H1 (cell line): ENCODE data around the gene DTL. TPM values are rescaled to one million over a fixed set of nuclear protein-coding genes. Genes with fewer than 3 reads are reported as not detected.

Source experiments
- CTCF ChIA-PET: fragments of 300-600 bp; sonication (Branson Sonifier 250); formaldehyde crosslinking; loops from one replicate; lab custom pipeline; 2021; ENCODE audit not compliant: partially characterized antibody; lab: Charles Lee
- POLR2A ChIA-PET: fragments of 300-600 bp; sonication (Branson Sonifier 250); formaldehyde crosslinking; loops from one replicate; lab custom pipeline; 2021; ENCODE audit warnings: inconsistent platforms; ENCODE audit not compliant: partially characterized antibody; lab: Charles Lee
- DNase-seq, 2 experiments: peaks; one replicate each; pipeline versions ENCODE4 v3.0.0 to v3.0.0-alpha.2; 2010 to 2022; ENCODE audit warnings: low spot score in 2 of 2, low read depth in 1 of 2, mixed read lengths in 1 of 2
- FAIRE-seq: peaks from 2 replicates; lab custom pipeline; 2011; peaks lifted over from hg19 to GRCh38; lab: Jason Lieb, UNC
- H2AFZ ChIP-seq: 2 replicates; pipeline ENCODE4 v1.8.1; 2012; ENCODE audit warnings: low read length, inconsistent platforms
- H2AK5ac ChIP-seq: 2 replicates; pipeline ENCODE4 v1.6.1; 2013; ENCODE audit warnings: low read depth, low read length
- H2BK120ac ChIP-seq: replicated peaks from 2 replicates; pipeline ENCODE3; 2013; ENCODE audit warnings: low read depth, low read length, inconsistent platforms
- H2BK12ac ChIP-seq: 2 replicates; pipeline ENCODE4 v1.6.1; 2013; ENCODE audit warnings: low read depth, low read length
- H2BK15ac ChIP-seq: 2 replicates; pipeline ENCODE4 v1.6.1; 2013; ENCODE audit warnings: low read length
- H2BK20ac ChIP-seq: 2 replicates; pipeline ENCODE4 v1.6.1; 2013; ENCODE audit warnings: low read length
- H2BK5ac ChIP-seq: 2 replicates; pipeline ENCODE4 v1.6.1; 2013; ENCODE audit warnings: low read depth, low read length
- H3K14ac ChIP-seq: 2 replicates; pipeline ENCODE4 v1.6.1; 2013; ENCODE audit warnings: inconsistent platforms; ENCODE audit not compliant: insufficient read length
- H3K18ac ChIP-seq: 2 replicates; pipeline ENCODE4 v1.6.1; 2013; ENCODE audit warnings: low read length; ENCODE audit errors: extremely low read depth
- H3K23ac ChIP-seq: 2 replicates; pipeline ENCODE4 v1.6.1; 2013; ENCODE audit warnings: inconsistent platforms; ENCODE audit not compliant: insufficient read length
- H3K23me2 ChIP-seq: 2 replicates; pipeline ENCODE4 v1.6.1; 2013; ENCODE audit warnings: low read depth, low read length
- H3K27ac ChIP-seq: 2 replicates; pipeline ENCODE4 v1.6.1; 2011; ENCODE audit warnings: low read depth, low read length, inconsistent platforms
- H3K27me3 ChIP-seq, 4 experiments: replicated peaks in 1 of 4; 1 replicate in 1 of 4; 2 replicates in 3 of 4; pipeline versions ENCODE4 v1.6.1 to v1.8.1; 2011 to 2013; ENCODE audit warnings: low read length in 3 of 4, mild to moderate bottlenecking in 3 of 4, inconsistent platforms in 2 of 4, mixed read lengths in 2 of 4, moderate library complexity in 1 of 4; ENCODE audit not compliant: control insufficient read depth in 3 of 4, insufficient read depth in 3 of 4; ENCODE audit errors: extremely low read depth in 1 of 4
- H3K36me3 ChIP-seq, 4 experiments: 2 replicates each; pipeline versions ENCODE4 v1.6.1 to v1.8.1; 2011 to 2013; ENCODE audit warnings: mild to moderate bottlenecking in 4 of 4, low read length in 3 of 4, moderate library complexity in 2 of 4, control low read depth in 1 of 4, inconsistent platforms in 1 of 4; ENCODE audit not compliant: insufficient read depth in 4 of 4, control insufficient read depth in 2 of 4
- H3K4ac ChIP-seq: replicated peaks from 2 replicates; pipeline ENCODE3; 2013; ENCODE audit warnings: low read length, low read depth, mixed read lengths, inconsistent platforms; ENCODE audit not compliant: insufficient read length
- H3K4me1 ChIP-seq, 4 experiments: replicated peaks in 1 of 4; 1 replicate in 1 of 4; 2 replicates in 3 of 4; pipeline versions ENCODE4 v1.6.1 to v1.8.1; 2011 to 2013; ENCODE audit warnings: low read length in 3 of 4, inconsistent platforms in 2 of 4, mixed read lengths in 1 of 4; ENCODE audit not compliant: insufficient read depth in 4 of 4, control insufficient read depth in 3 of 4
- H3K4me2 ChIP-seq, 2 experiments: 2 replicates each; pipeline versions ENCODE4 v1.6.1 to v1.8.1; 2011 to 2013; ENCODE audit warnings: low read depth in 2 of 2, low read length in 2 of 2, control low read depth in 1 of 2, inconsistent platforms in 1 of 2, mild to moderate bottlenecking in 1 of 2; ENCODE audit not compliant: insufficient read depth in 1 of 2
- H3K4me3 ChIP-seq, 4 experiments: fragments of 200-600, 300-600 bp in 1 of 4; sonication (generic), shearing (Covaris generic), sonication (Bioruptor Twin) in 1 of 4; 2 replicates each; pipeline versions ENCODE4 v1.5.1 to v1.8.1; 2011 to 2016; ENCODE audit warnings: low read length in 4 of 4, low read depth in 3 of 4, control low read depth in 2 of 4, inconsistent platforms in 2 of 4, mild to moderate bottlenecking in 2 of 4, mixed read lengths in 1 of 4, moderate library complexity in 1 of 4; ENCODE audit not compliant: insufficient read depth in 2 of 4; ENCODE audit errors: extremely low read depth in 1 of 4
- H3K56ac ChIP-seq: replicated peaks from 2 replicates; pipeline ENCODE3; 2013; ENCODE audit warnings: low read depth, mild to moderate bottlenecking, mixed read lengths, low read length, inconsistent platforms; ENCODE audit not compliant: insufficient read length
- H3K79me1 ChIP-seq: 2 replicates; pipeline ENCODE4 v1.6.1; 2013; ENCODE audit warnings: low read depth, low read length, control low read depth
- H3K79me2 ChIP-seq, 2 experiments: 2 replicates each; pipeline versions ENCODE4 v1.6.1 to v1.8.1; 2012 to 2013; ENCODE audit warnings: low read length in 2 of 2, mild to moderate bottlenecking in 2 of 2, inconsistent platforms in 1 of 2; ENCODE audit not compliant: insufficient read depth in 2 of 2, control insufficient read depth in 1 of 2
- H3K9ac ChIP-seq, 4 experiments: replicated peaks in 1 of 4; 1 replicate in 1 of 4; 2 replicates in 3 of 4; pipeline versions ENCODE4 v1.6.1 to v1.8.1; 2011 to 2013; ENCODE audit warnings: low read depth in 3 of 4, low read length in 3 of 4, control low read depth in 2 of 4, mild to moderate bottlenecking in 2 of 4, moderate library complexity in 2 of 4, inconsistent platforms in 1 of 4; ENCODE audit errors: extremely low read depth in 1 of 4
- H3K9me3 ChIP-seq, 2 experiments: 2 replicates each; pipeline versions ENCODE4 v1.6.1 to v1.8.1; 2012 to 2013; ENCODE audit warnings: mild to moderate bottlenecking in 2 of 2, moderate library complexity in 2 of 2, control low read depth in 1 of 2, inconsistent platforms in 1 of 2, low read depth in 1 of 2, low read length in 1 of 2, mixed read lengths in 1 of 2; ENCODE audit not compliant: insufficient read depth in 2 of 2
- H4K20me1 ChIP-seq, 2 experiments: replicated peaks in 1 of 2; 2 replicates each; pipeline versions ENCODE3 to v1.8.1; 2011 to 2013; ENCODE audit warnings: inconsistent platforms in 2 of 2, low read length in 2 of 2, mild to moderate bottlenecking in 1 of 2; ENCODE audit not compliant: insufficient read depth in 2 of 2, control insufficient read depth in 1 of 2
- H4K5ac ChIP-seq: 2 replicates; pipeline ENCODE4 v1.6.1; 2013; ENCODE audit warnings: low read length, low read depth, mixed read lengths, inconsistent platforms; ENCODE audit not compliant: insufficient read length
- H4K8ac ChIP-seq: 2 replicates; pipeline ENCODE4 v1.8.0; 2013; ENCODE audit warnings: mild to moderate bottlenecking, moderate library complexity, low read length, inconsistent platforms; ENCODE audit not compliant: insufficient read depth; ENCODE audit errors: extremely low read depth
- H4K91ac ChIP-seq: replicated peaks from 2 replicates; pipeline ENCODE3; 2013; ENCODE audit warnings: low read length, mixed read lengths, inconsistent platforms; ENCODE audit not compliant: insufficient read length
- BRCA1 ChIP-seq: IDR thresholded peaks from 2 replicates; pipeline ENCODE4 v1.6.1; 2012; ENCODE audit warnings: low read depth, low read length, improper control_type of control experiment
- CBX5 ChIP-seq: fragments of 300-800, 300-1000 bp; sonication (generic); IDR thresholded peaks from 2 replicates; pipeline ENCODE4 v1.7.1; 2016; ENCODE audit warnings: antibody characterized with exemption, low read length, low read depth
- JUND ChIP-seq: IDR thresholded peaks from 2 replicates; pipeline ENCODE4 v1.6.1; 2011; ENCODE audit warnings: mild to moderate bottlenecking, improper control_type of control experiment, low read length
- POLR2A ChIP-seq, 2 experiments: IDR thresholded peaks; 1 replicate in 1 of 2; 2 replicates in 1 of 2; pipeline ENCODE4 v1.6.1; 2011; ENCODE audit warnings: low read depth in 2 of 2, low read length in 2 of 2, mild to moderate bottlenecking in 2 of 2; ENCODE audit errors: control extremely low read depth in 1 of 2
- RAD21 ChIP-seq, 2 experiments: IDR thresholded peaks in 1 of 2; conservative IDR thresholded peaks in 1 of 2; 2 replicates each; pipeline ENCODE4 v1.6.1; 2011; ENCODE audit warnings: low read depth in 2 of 2, low read length in 2 of 2, improper control_type of control experiment in 1 of 2, inconsistent platforms in 1 of 2, mild to moderate bottlenecking in 1 of 2, moderate library complexity in 1 of 2
- SIX5 ChIP-seq: IDR thresholded peaks from 2 replicates; pipeline ENCODE4 v1.6.1; 2011; ENCODE audit warnings: mild to moderate bottlenecking, low read depth, low read length
- TEAD4 ChIP-seq: IDR thresholded peaks from 2 replicates; pipeline ENCODE4 v1.6.1; 2012; ENCODE audit warnings: low read depth, low read length, inconsistent platforms, mixed read lengths
- WGBS, 2 experiments: shearing (Covaris generic) in 1 of 2; methylation state at CpG; one replicate each; pipeline versions ENCODE4 v1.1.6 to v1.1.7; 2013 to 2015; ENCODE audit warnings: low lambda C conversion rate in 2 of 2, mixed read lengths in 2 of 2, inconsistent platforms in 1 of 2, low coverage in 1 of 2, missing lambda C conversion rate in 1 of 2; ENCODE audit not compliant: insufficient replicate concordance in 2 of 2, insufficient coverage in 1 of 2, insufficient read length in 1 of 2; ENCODE audit errors: extremely low coverage in 1 of 2, missing lambda C conversion rate in 1 of 2; 5-methylcytosine and 5-hydroxymethylcytosine counted together
- polyA plus RNA-seq, 7 experiments: library from polyadenylated mRNA; depleted of rRNA in 3 of 7; stranded (reverse) in 5 of 7; unstranded in 2 of 7; fragments of >200 nt in 5 of 7; fragments of 200-250 nt in 2 of 7; gene quantifications; 1 replicate in 5 of 7; 2 replicates in 1 of 7; 4 replicates in 1 of 7; pipeline versions ENCODE4 v1.2.1 to v1.2.3, GENCODE V29; 2011 to 2013; ENCODE audit warnings: missing spikeins in 2 of 7, mixed read lengths in 2 of 7
- total RNA-seq: library from RNA; stranded (reverse); fragmentation: NEBNext Ultra II Directional; extraction: Animal tissue kit (Norgen Biotek cat#: 25700); gene quantifications from 2 replicates; pipeline ENCODE4 v1.2.1, GENCODE V29; 2021
- TF ChIP-seq, protein P1 (sequence below): IDR thresholded peaks from 2 replicates; pipeline ENCODE4 v1.6.1; 2011; ENCODE audit warnings: low read depth, mild to moderate bottlenecking, low read length; ENCODE audit not compliant: insufficient read depth

The DTL gene
- total and polyA plus RNA-seq, 2 of the 8 experiments (the other 6 are each of a cell fraction or from before 2014, with no cell fraction given): 36.0 to 46.9 TPM

DNA sequence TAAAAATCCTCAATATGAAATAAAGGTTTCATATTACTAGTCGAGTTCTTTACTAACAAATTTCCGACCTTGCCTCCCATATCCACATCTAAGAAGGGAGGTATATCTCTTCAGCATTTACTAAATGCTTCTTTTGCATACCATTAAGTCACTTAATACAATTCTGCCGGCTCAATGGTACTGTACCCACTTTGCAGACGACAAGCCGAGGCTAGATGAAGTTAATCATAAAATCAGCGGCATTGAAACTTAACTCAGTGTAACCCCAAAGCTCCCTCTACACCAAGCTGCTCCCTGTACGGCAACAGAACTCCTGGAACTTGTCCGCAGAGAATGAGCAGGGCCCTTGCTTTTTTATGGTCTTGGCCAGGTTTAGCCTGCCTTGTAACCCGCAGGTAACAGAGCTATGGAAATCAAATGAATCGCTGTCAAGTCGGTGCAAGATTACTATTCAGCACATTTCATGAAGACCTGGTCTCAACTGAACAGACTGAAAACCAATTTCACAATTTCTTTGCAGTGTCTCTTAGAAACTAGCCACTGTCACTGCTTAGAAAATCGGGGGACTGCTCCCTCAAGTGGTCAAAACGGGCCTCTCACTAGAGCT is 929 bp upstream of the DTL start:
- Histone ChIP-seq H3K4me2 (peak overlapping the region; percentile 78 to 80), H2AFZ (no peak overlapping the region), H3K79me2 (peaks cover 15 to 85% of the 10 kb centered on the region in 2 experiments; a peak in 3 of 4 replicates), H3K18ac (no peak overlapping the region), H2BK15ac (no peak overlapping the region), H3K4ac (no peak overlapping the region), H2BK5ac (no peak overlapping the region), H3K27ac (no peak overlapping the region), H2BK120ac (no peak overlapping the region), H3K79me1 (peaks cover 3% of the 10 kb centered on the region), H4K5ac (no peak overlapping the region), H3K27me3 (no peaks in the 10 kb centered on the region), H3K4me1 (peaks cover 0 to 3% (median 0%) of the 10 kb centered on the region in 4 experiments; a peak in 1 of 7 replicates), H3K23ac (no peak overlapping the region), H3K56ac (no peak overlapping the region), H4K20me1 (peaks cover 0 to 4% of the 10 kb centered on the region in 2 experiments), H3K36me3 (peaks cover 0 to 17% (median 0%) of the 10 kb centered on the region in 4 experiments; a peak in 2 of 8 replicates), H2BK20ac (no peak overlapping the region), H4K8ac (no peak overlapping the region), H3K9me3 (no peaks in the 10 kb centered on the region), H3K9ac (peak overlapping the region in 3 of 4 experiments; percentile 25 to 100 (median 96); a peak in 5 of 7 replicates), H4K91ac (no peak overlapping the region), H3K23me2 (peaks cover 3% of the 10 kb centered on the region; the same call in 1 of the 2 replicates), H2BK12ac (no peak overlapping the region), H3K4me3 (peak overlapping the region; percentile 62 to 99 (median 88); a peak in 7 of 8 replicates), H3K14ac (no peak overlapping the region), H2AK5ac (no peak overlapping the region)
- DNase-seq: no peak
- no peak for FAIRE-seq
- WGBS, 2 experiments: 23% methylated on average over 13 of the region's 13 CpGs; no CpG with 5 or more reads in 1 of the 2 experiments
- ChIA-PET POLR2A (interaction anchor here (1.1 to 1.9 kb wide), 14 partner anchors 8 to 574 kb away, joined by 3 to 9 read pairs (median 4); partner anchors contain the start of gene ATF3), CTCF (interaction anchor here (0.7 to 6.3 kb wide), 42 partner anchors 9 to 421 kb away, joined by 3 to 65 read pairs (median 4); partner anchors contain the start of gene NEK2)
- no peak for TF ChIP-seq CBX5
- TF ChIP-seq RAD21 (IDR thresholded peaks at IDR 0.05 in 1 of 2, conservative IDR thresholded peaks at IDR 0.05 in 1 of 2; ENCODE audit: low read depth in 2 of 2, low read length in 2 of 2): peak; percentile 59 to 60
- TF ChIP-seq, protein P1, sequence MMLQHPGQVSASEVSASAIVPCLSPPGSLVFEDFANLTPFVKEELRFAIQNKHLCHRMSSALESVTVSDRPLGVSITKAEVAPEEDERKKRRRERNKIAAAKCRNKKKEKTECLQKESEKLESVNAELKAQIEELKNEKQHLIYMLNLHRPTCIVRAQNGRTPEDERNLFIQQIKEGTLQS: no peak
- TF ChIP-seq JUND: no peak
- TF ChIP-seq BRCA1: no peak
- TF ChIP-seq TEAD4: no peak
- TF ChIP-seq POLR2A (IDR thresholded peaks at IDR 0.05; ENCODE audit: control extremely low read depth in 1 of 2, low read depth in 2 of 2, low read length in 2 of 2): no peak
- no peak for TF ChIP-seq SIX5
